ENCODE data around the gene BCL11B. TPM values are rescaled to one million over a fixed set of nuclear protein-coding genes. Genes with fewer than 3 reads are reported as not detected.

Gene BCL11B
- total RNA-seq, 4 donors from 2014 or later, result 7.7 to 10.2 (median 10.0) TPM

- H3K4me3 ChIP-seq, result peak overlapping the region; percentile 55 to 84 (median 62)
- no peaks in the 10 kb centered on the region for H3K36me3 ChIP-seq
- H3K9me3 ChIP-seq, result no peaks in the 10 kb centered on the region
- no peak for TF ChIP-seq CTCF (IDR thresholded peaks at IDR 0.05)
- TF ChIP-seq POLR2A (IDR thresholded peaks at IDR 0.05), result no peak
- peaks cover 0 to 9% of the 10 kb centered on the region in 2 donors for H3K27me3 ChIP-seq
- peak in 2 of 3 donors; percentile 45 to 50 for DNase-seq
- H3K4me1 ChIP-seq, result peaks cover 0 to 38% (median 0%) of the 10 kb centered on the region in 4 donors
- peak overlapping the region; percentile 67 to 86 (median 83) for H3K27ac ChIP-seq
These were observed 2.9 kb downstream of the BCL11B start for GRCh38 chr14:99268810-99269707.

GRCh38 chr14:99267837-99268781, 3.9 kb downstream of the BCL11B start:
- peaks cover 0 to 28% (median 0%) of the 10 kb centered on the region in 4 donors for H3K4me1 ChIP-seq
- H3K9me3 ChIP-seq, result no peaks in the 10 kb centered on the region
- peak overlapping the region; percentile 56 to 84 (median 74) for H3K27ac ChIP-seq
- DNase-seq, result peak in 1 of 3 donors; percentile 45
- peaks cover 0 to 9% of the 10 kb centered on the region in 2 donors for H3K27me3 ChIP-seq
- TF ChIP-seq CTCF (IDR thresholded peaks at IDR 0.05) (no peak), POLR2A (IDR thresholded peaks at IDR 0.05) (no peak)
- H3K4me3 ChIP-seq, result peak overlapping the region; percentile 55 to 84 (median 62)
- no peaks in the 10 kb centered on the region for H3K36me3 ChIP-seq

GRCh38 chr14:99267381-99267780, 4.6 kb downstream of the BCL11B start:
- DNase-seq, result no peak
- H3K4me1 ChIP-seq, result peaks cover 0 to 21% (median 0%) of the 10 kb centered on the region in 4 donors
- peak overlapping the region; percentile 2 to 67 (median 34) for H3K4me3 ChIP-seq
- no peaks in the 10 kb centered on the region for H3K9me3 ChIP-seq
- H3K27ac ChIP-seq, result peak overlapping the region in 3 of 4 donors; percentile 67 to 84 (median 82)
- peaks cover 0 to 9% of the 10 kb centered on the region in 2 donors for H3K27me3 ChIP-seq
- no peaks in the 10 kb centered on the region for H3K36me3 ChIP-seq
- no peak for TF ChIP-seq CTCF (IDR thresholded peaks at IDR 0.05)
- TF ChIP-seq POLR2A (IDR thresholded peaks at IDR 0.05), result no peak

- peak; percentile 72 to 91 (median 86) for DNase-seq
- H3K27me3 ChIP-seq, result peaks cover 0 to 9% of the 10 kb centered on the region in 2 donors
- no peaks in the 10 kb centered on the region for H3K9me3 ChIP-seq
- H3K4me1 ChIP-seq, result peaks cover 0 to 13% (median 0%) of the 10 kb centered on the region in 4 donors
- peak overlapping the region in 3 of 4 donors; percentile 32 to 84 (median 51) for H3K27ac ChIP-seq
- TF ChIP-seq CTCF (IDR thresholded peaks at IDR 0.05), result peak; percentile 67 to 98 (median 91)
- TF ChIP-seq POLR2A (IDR thresholded peaks at IDR 0.05), result no peak
- H3K36me3 ChIP-seq, result no peaks in the 10 kb centered on the region
- H3K4me3 ChIP-seq, result peak overlapping the region in 2 of 4 donors; percentile 2 to 19
These were observed 5.5 kb downstream of the BCL11B start for GRCh38 chr14:99266181-99267178.

Data from Peyer's patch (tissue), 4 donors.